AG04450 (cell line): ENCODE data around the gene MTR. TPM values are rescaled to one million over a fixed set of nuclear protein-coding genes. Genes with fewer than 3 reads are reported as not detected.

Source experiments
- CTCF ChIA-PET: fragments of 300-600, 350-600 bp; formaldehyde crosslinking; extraction: SDS; loops from one replicate; lab custom pipeline; 2022; ENCODE audit warnings: antibody characterized with exemption, inconsistent platforms; lab: Charles Lee
- POLR2A ChIA-PET: fragments of 350-600 bp; formaldehyde crosslinking; extraction: SDS; loops from one replicate; lab custom pipeline; 2021; ENCODE audit warnings: antibody characterized with exemption, inconsistent platforms; lab: Yijun Ruan, JAX
- DNase-seq: peaks from one replicate; pipeline ENCODE4 v3.0.0-alpha.2; 2011; ENCODE audit warnings: low read depth, low spot score
- H3K27ac ChIP-seq: one replicate; pipeline ENCODE4 v1.5.1; 2012; ENCODE audit warnings: low read depth, low read length, control low read depth
- H3K27me3 ChIP-seq: one replicate; pipeline ENCODE4 v1.6.0; 2012; ENCODE audit warnings: low read length; ENCODE audit not compliant: control insufficient read depth, insufficient read depth
- H3K4me3 ChIP-seq: 2 replicates; pipeline ENCODE4 v1.5.1; 2011; ENCODE audit warnings: mild to moderate bottlenecking, low read depth, low read length, control low read depth
- H3K9me3 ChIP-seq: 2 replicates; pipeline ENCODE4 v1.5.1; 2012; ENCODE audit warnings: low read length; ENCODE audit not compliant: control insufficient read depth, insufficient read depth
- CTCF ChIP-seq: IDR thresholded peaks from 2 replicates; pipeline ENCODE4 v1.5.1; 2011; ENCODE audit warnings: low read depth, low read length, control low read depth, inconsistent platforms
- polyA plus RNA-seq: library from polyadenylated mRNA; depleted of rRNA; stranded (reverse); fragments of >200 nt; gene quantifications from 2 replicates; pipeline ENCODE4 v1.2.3, GENCODE V29; 2011

Gene MTR
- polyA plus RNA-seq, 1 experiment, result 13.0 TPM

- no peak for DNase-seq
- CTCF ChIA-PET, result no interaction called here
- no peak overlapping the region for H3K27ac ChIP-seq
These were observed 95.3 kb downstream of the MTR start for GRCh38 chr1:236890152-236891056.

GRCh38 chr1:236893626-236894545 lies 98.8 kb downstream of the MTR start:
- CTCF ChIA-PET, result no interaction called here
- H3K27me3 ChIP-seq, result no peaks in the 10 kb centered on the region
- H3K9me3 ChIP-seq, result no peaks in the 10 kb centered on the region; the same call in 1 of the 2 replicates
- TF ChIP-seq CTCF, result no peak
- H3K27ac ChIP-seq, result peak overlapping the region; percentile 11
- no peak overlapping the region for H3K4me3 ChIP-seq
- POLR2A ChIA-PET, result no interaction called here
- no peak for DNase-seq

More at GRCh38 chr1:236890152-236891056, 95.3 kb downstream of the MTR start:
- POLR2A ChIA-PET, result no interaction called here
- Histone ChIP-seq H3K9me3 (no peaks in the 10 kb centered on the region; the same call in 1 of the 2 replicates), H3K4me3 (no peak overlapping the region), H3K27me3 (no peaks in the 10 kb centered on the region)
- TF ChIP-seq CTCF, result no peak

GRCh38 chr1:236895665-236896387 lies 100.7 kb downstream of the MTR start:
- Histone ChIP-seq H3K9me3 (no peaks in the 10 kb centered on the region; the same call in 1 of the 2 replicates), H3K4me3 (no peak overlapping the region), H3K27ac (peak overlapping the region; percentile 11), H3K27me3 (no peaks in the 10 kb centered on the region)
- no peak for TF ChIP-seq CTCF
- ChIA-PET POLR2A (no interaction called here), CTCF (interaction anchor here (1.1 kb wide), 1 partner anchor 137 kb away, joined by 3 read pairs; no protein-coding TSS in a partner anchor)
- no peak for DNase-seq

GRCh38 chr1:236896716-236897115 lies 101.6 kb downstream of the MTR start:
- Histone ChIP-seq H3K9me3 (no peaks in the 10 kb centered on the region; the same call in 1 of the 2 replicates), H3K27me3 (no peaks in the 10 kb centered on the region), H3K4me3 (no peak overlapping the region), H3K27ac (no peak overlapping the region)
- ChIA-PET POLR2A (no interaction called here), CTCF (no interaction called here)
- TF ChIP-seq CTCF, result no peak
- DNase-seq, result no peak
